GM19397 (cell line): ENCODE measurements around the gene PPP2R1A.
"Not testable (repeated sequence)": the region's sequence is repeated elsewhere in the genome, so short reads cannot be mapped to it uniquely, and the experiment has no call there.

Source experiments
- ATAC-seq: cut with Tn5 transposase; IDR thresholded peaks from one replicate; pipeline ENCODE4 v1.9.1; 2021; ENCODE audit warnings: mild to moderate bottlenecking, moderate library complexity; ENCODE audit not compliant: unreplicated experiment

PPP2R1A gene

DNA sequence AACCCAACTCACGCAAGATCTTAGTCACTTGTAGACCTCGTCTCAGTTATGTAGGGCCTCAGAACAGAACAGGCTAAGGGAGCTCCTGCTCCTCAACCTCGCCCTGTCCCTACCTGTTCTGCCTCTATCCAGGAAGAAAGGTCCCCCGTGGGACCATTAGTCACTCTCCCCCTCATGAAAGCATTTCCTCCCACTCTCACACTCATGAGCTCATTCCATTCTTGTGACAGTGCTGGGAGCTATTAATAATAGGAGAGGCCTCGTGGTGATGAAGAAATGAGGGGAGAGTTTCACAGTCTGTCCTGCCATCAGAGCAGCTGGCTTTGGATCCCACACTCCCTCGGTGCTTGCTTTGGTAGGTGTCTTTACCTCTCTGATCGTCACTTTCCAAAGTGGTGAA, 10.2 kb downstream of the PPP2R1A start:
- no peak for ATAC-seq

DNA sequence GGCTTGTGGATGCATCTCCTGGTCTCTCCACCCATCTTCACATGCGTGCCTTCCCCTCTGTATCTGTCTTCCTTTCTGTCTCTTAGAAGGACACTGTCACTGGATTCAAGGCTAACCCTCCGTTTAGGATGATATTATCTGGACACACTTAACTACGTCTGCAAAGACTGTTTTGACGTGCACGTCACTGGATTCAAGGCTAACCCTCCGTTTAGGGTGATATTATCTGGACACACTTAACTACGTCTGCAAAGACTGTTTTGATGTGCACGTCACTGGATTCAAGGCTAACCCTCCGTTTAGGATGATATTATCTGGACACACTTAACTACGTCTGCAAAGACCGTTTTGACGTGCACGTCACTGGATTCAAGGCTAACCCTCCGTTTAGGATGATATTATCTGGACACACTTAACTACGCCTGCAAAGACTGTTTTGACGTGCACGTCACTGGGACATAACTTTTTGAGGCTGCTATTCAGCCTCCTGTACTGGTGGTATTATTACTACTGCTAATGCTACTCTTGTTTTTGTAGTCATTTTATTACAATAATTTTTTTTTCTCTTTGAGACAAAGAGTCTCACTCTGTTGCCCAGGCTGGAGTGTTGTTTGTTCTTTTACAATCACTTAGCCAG, 11.0 kb downstream of the PPP2R1A start:
- not testable (repeated sequence) for ATAC-seq

DNA sequence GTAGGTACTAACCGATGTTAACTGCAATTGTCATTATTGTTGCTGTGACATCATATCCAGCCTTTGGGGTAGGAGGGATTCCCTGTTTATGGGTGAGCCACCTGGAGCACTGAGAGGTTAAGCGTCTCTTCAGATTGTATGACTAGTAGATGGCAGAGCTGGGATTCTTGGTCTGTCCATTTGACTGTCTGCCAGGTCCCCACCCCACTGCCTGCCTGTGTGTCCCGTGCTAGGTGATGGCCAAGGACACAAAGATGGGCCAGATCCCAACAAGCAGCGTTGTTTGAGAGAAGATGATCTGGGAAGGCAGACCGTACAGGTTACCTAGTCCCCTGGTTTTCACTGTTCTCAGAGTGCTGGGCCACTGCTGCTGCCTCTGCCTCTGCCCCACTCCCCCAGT, 16.6 kb downstream of the PPP2R1A start:
- no peak for ATAC-seq

DNA sequence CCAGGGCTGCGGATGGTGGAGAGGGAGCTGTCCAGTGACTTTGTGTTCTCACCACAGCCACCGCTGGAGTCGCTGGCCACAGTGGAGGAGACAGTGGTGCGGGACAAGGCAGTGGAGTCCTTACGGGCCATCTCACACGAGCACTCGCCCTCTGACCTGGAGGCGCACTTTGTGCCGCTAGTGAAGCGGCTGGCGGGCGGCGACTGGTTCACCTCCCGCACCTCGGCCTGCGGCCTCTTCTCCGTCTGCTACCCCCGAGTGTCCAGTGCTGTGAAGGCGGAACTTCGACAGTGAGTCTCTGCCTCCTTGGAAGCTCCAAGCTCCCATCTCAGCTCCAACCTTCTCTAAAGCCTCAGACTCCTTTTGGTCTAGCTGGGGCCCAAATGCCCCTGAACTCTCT, 21.4 kb downstream of the PPP2R1A start:
- no peak for ATAC-seq

DNA sequence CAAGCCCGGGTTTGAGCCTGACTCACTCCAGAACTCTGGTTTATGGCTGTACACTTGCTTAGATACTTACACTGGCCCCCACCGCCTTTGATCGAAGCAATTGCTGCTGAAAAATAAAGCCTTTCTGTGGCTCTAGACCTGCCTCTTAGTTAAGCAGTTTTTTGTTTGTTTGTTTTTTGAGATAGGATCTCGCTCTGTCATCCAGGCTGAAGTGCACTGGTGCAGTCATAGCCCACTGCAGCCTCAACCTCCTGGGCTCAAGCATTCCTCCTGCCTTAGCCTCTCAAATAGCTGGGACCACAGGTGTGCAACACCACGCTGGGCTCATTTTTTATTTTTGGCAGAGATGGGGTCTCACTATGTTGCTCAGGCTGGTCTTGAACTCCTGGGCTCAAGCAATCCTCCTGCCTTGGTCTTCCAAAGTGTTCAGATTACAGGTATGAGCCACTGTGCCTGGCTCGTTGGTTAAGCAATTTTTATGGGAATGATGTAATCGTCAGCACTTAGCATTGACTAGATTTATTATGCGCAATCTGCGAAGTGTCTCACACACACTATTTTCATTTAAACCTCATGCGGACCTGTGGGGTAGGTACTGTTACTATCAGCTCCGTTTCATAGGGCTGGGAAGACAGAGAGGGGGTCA, 22.2 kb downstream of the PPP2R1A start:
- no peak for ATAC-seq

DNA sequence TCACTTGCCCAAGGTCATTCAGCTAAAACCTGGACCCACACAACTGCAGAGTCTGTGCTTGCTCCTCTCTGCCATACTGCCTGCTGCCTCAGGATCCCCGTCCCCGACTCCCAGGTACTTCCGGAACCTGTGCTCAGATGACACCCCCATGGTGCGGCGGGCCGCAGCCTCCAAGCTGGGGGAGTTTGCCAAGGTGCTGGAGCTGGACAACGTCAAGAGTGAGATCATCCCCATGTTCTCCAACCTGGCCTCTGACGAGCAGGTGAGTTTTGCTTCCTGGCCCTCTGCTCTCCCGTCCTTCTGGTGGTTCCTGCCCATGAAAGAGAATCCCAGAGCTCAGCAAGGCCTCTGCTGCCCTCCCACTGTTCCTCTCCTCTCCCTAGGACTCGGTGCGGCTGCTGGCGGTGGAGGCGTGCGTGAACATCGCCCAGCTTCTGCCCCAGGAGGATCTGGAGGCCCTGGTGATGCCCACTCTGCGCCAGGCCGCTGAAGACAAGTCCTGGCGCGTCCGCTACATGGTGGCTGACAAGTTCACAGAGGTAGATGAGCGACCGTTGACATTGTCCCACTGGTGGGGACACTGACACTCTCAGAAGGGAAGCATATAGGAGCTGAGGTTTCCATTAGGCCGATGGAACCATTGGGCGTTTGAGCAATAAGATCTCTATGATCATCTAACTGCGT, 22.9 kb downstream of the PPP2R1A start:
- ATAC-seq: no peak

DNA sequence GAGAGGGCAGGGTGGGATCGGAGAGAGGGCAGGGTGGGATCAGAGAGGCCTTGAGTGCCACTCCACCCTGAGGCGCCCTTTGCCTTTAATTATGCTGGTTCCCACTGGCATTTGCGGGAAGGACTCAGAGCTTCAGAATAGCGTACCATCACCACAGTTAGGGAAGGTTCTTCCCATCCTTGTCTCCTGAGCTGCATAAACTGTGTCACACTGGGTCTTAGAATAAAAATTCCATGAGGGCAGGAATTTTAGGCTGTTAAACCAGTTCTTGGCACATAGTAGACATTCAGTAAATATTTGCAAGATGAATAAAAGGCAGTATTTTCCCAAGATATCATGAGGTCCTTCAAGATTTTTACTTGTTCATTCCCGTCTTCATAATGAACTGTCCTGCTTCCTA, 24.4 kb downstream of the PPP2R1A start:
- no peak for ATAC-seq

DNA sequence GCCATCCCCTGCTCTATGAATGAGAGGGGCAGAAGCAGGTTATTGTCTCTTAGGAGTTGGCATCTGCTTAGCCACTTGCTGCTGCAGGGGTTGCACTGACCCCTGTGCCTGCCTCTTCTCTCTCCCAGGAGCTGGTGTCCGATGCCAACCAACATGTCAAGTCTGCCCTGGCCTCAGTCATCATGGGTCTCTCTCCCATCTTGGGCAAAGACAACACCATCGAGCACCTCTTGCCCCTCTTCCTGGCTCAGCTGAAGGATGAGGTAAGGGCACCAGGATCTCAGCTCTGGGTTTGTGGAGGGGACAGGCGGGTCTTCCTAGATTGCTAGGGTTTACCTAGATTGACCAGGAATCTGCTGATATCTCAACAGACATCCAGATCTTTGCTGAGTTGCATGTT, 26.5 kb downstream of the PPP2R1A start:
- no peak for ATAC-seq

DNA sequence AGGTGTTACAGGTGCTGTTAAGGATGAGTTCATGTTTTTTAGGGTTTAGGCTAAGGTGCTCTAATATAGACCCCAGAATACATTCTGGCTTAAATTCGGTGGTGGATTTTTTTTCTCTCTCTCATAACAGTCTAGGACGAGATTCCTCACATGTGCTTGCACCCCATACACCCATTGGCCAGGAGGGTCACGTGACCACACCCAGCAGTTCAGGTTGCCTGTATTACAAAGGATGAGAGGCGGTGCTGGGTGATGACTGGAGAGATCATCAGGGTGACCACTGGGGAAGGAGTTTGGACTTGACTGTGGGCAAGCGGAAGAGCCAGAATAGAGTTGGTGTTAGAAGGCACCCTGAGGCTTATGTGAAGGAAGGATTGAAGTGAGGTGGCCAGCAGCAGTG, 27.7 kb downstream of the PPP2R1A start:
- ATAC-seq: no peak

DNA sequence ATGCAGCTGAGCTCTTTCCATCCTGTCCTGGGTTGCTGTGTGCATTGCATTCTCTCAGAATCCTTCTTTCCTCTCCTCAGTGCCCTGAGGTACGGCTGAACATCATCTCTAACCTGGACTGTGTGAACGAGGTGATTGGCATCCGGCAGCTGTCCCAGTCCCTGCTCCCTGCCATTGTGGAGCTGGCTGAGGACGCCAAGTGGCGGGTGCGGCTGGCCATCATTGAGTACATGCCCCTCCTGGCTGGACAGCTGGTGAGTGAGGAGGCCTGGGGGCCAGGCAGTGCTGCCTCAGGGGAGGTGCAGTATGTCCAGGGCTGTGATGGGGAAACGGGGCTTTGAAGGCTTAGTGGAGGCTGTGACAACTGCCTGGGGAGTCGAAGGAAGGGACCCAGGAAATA, 29.8 kb downstream of the PPP2R1A start:
- ATAC-seq: no peak

DNA sequence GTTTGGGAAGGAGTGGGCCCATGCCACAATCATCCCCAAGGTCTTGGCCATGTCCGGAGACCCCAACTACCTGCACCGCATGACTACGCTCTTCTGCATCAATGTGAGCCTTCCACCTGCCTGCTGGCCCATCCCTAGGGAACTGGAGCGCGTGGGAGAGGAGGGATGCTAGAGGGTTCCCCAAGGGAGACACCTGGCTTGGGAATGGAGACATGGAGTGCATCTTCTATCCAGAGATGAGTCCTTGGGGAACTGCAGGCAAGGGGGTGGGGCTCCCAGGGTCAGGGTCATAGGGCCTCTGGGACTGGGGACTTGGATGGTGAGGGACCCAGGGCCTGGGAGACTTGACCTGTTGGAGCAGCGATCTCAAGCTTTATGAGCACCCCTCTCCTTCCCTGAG, 31.2 kb downstream of the PPP2R1A start:
- ATAC-seq: no peak

DNA sequence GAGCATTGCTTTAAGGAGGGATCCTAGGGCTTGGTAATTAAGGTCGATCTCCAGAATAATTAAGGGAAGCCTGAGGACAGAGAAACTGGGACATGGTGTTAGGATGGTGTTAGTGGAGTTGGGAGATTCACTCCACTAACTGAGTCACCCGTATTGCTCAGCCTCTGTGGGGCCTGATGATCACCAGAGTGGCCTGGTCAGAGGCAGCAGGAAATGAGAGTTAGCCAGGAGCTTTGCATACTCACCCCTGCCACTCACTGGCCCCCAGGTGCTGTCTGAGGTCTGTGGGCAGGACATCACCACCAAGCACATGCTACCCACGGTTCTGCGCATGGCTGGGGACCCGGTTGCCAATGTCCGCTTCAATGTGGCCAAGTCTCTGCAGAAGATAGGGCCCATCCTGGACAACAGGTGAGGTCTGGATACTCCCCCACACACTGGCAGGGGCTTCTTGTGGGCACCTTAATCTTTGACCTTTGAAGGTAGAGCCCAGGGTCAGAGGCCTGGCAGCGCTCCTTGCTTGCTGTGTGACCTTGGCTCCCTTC, 32.1 kb downstream of the PPP2R1A start:
- ATAC-seq: no peak

DNA sequence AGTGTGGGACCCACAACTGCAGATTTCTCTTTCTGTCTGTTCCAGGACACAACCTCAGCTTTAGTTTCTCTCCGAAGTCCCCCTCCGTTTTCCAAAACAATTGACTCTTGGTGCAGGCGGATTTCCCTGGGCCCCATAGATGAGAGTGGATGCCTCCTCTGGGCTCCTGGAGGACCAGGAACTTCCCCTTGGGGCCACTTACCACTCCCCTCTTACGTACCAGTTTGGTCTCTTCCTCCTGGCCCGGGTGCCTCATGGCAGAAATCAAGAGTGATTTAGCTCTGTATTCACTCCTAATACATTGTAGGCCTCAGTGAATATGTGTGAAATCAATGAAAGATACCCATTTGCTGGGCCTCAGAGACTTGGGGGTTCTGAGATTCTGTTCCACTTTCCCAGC, 34.4 kb downstream of the PPP2R1A start:
- ATAC-seq: no peak

DNA sequence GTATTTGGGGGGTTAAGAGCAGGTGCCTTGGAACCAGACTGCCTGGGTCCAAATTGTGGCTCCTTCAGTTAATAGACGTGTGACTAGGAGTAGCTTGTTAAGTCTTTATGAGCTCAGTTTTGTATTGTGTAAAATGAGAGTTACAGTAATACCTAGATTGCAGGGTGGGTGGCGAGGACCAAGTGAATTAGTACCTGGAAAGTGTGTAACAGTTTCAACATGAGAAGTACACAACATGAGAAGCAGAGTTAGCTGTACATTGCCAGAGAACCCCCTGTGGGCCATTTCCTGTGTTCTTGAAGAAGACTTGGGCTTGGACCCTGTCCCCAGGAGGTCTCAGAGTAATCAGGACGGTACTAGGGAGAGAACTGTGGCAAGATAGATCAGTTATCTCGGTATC, 36.8 kb downstream of the PPP2R1A start:
- no peak for ATAC-seq

DNA sequence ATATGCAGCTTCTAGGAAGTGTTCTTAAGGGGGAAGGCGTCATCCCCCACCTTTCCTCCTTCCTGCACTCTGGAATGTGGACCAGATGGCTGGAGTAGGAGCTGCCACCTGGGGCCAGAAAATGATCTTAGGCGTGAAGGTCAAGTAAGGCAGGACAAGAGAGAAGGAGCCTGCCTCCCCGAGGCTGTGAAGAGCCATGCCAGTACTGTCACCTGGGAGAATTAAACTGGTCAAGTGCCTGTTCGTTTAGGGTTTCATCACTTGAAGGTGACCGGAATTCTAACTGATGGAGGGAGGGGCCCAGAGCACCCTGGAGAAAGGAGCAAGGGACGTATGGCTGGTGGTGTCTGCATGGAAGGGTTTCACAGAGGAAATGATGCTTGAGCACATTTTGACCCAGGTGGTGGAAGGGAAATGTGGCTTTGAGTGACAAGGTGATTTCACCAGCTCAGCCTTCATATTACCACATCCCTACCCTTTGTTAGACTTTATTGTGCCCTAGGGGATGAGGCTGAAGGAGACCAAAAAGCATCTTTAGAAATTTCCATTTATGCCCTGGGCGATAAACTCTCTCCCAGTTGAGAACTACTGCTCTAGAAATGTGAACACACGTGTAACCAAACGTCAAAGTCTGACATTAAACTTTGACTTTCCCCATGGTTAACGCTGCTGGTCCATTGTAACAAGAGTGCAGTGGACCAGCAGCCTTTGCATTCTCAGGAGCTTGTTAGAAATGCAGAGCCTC, 37.5 kb downstream of the PPP2R1A start:
- no peak for ATAC-seq

DNA sequence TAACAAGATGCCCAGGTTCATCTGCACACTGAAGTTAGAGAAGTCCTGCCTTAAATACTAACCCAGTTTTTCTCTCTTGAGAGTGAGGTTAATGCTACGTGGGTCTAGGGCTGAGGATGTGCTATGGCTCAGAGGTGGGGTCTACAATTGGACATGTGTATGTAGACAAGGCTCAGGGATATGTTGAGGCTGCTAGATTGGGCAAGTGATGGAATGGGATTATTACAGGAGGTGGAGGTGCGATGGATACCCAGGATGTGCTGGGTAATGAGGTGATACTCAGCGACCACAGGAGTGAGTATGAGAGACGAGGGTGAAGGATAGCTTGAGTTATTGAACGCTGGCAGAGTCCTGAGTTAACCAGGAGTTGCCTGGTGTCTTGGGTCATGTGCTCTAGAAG, 38.1 kb downstream of the PPP2R1A start:
- no peak for ATAC-seq

DNA sequence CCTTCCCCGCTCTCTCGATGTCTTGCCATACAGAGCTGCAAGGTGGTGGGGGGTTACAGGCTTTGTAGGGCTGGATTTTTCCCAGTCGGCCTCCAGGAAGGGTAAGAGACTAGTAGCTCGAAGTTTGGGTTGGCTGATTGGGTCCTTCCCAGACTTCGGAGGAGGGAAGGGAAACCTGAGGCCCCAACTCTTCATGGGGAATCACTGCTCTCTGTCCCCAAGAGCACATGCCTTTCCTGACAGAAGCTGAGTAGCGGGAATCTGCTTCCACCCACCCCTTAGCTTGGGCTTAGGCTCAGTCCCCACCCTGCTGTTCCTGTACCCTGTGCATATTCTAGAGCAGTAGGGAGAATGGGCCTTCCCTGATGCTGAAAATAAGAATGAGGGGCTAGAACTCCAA, 39.7 kb downstream of the PPP2R1A start:
- ATAC-seq: no peak

DNA sequence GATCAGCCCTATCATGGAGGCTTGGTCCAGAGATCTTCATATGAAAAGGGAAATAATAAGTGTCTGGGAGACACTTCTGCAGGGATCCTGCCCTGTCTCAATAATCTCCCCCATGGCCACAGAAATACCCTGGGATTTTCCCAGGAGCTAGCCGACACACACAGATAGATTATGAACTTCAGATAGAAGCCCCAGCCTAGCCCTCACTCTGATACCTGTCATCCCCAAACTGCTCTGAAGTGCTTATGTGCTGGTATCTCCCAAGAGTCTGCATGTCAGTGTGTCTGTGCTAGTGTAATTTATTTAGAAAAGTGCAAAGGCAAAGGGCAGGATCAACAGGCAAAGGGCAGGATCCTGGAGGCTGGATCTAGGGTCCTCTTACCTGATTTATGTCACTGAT, 40.8 kb downstream of the PPP2R1A start:
- ATAC-seq: no peak

DNA sequence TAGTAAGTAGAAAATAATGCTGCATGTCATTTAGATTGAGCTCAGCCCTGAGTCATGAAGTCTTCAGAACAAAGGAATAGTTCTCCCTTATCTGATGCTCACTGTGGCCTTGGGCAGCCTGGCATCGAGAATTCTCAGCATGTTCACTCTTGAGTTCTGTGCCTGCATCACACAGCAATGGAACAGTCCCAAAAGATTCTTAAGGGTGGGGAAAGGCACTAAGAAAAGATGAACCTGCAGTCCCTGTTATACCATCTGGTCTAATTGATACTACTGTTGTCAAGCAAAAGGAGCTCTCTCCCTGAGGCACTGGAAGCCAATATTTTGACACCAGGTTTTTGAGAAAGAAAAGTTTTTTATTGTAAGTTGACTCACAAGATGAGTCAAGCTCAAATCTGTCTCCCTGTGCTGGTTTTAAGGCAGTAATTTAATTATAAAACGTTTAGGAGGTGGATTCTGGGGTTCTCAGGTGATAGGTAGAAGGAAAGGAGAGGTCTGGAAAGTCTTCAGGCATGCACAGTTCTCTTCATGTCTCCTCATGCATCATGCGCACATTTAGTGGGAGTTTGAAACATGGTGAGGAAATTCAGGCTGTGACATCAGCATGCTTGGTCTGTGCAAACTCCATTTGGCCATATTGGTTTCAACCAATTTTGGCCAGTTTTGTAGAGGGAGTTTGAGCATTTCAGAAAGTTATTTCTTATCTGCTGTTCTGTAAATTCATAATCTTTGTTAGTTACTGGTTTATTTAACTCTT, 41.5 kb downstream of the PPP2R1A start:
- ATAC-seq: no peak

DNA sequence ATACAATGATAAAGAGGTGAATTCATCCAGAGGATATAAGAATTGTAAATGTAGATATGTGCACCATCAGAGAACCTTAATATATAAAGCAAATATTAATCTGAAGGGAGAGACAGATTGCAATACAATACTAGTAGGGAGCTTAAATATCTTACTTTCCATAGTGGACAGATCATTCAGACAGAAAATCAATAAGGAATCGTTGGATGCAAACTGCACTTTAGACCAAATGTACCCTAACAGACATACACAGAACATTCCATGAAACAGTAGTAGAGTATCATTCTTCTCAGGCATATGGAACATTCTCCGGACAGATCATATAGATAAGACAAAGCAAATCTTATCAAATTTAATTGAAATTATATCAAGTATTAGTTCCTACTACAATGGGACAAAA, 44.6 kb downstream of the PPP2R1A start:
- ATAC-seq: no peak

DNA sequence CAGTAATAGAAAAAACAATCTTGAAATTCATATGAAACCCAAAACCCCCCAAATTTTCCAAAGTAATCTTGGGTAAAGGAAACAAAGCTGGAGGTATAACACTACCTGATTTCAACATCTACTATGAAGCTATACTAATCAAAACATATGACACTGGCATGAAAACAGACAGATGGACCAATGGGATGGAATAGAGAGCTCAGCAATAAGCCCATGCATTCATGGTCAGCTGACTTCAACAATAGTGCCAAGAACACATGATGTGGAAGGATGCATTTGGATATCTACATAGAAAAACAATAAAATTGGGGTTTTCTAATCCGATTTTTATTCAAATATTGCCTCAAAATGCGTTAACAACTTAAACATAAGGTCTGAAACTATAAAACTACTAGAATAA, 47.3 kb downstream of the PPP2R1A start:
- no peak for ATAC-seq
